Activated CD4-positive, CD25-positive, alpha-beta regulatory T cell treated with anti-CD3 and anti-CD28 coated beads, Interleukin-2, amount 50 U/mL, for 72 hours (primary cell): ENCODE data around the gene ZNRD2.

Source experiments
- DNase-seq: peaks from one replicate; pipeline ENCODE4 v3.0.0; 2021

The ZNRD2 gene

GRCh38 chr11:65589444-65590239, 19.4 kb downstream of the ZNRD2 start:
- no peak for DNase-seq

DNA sequence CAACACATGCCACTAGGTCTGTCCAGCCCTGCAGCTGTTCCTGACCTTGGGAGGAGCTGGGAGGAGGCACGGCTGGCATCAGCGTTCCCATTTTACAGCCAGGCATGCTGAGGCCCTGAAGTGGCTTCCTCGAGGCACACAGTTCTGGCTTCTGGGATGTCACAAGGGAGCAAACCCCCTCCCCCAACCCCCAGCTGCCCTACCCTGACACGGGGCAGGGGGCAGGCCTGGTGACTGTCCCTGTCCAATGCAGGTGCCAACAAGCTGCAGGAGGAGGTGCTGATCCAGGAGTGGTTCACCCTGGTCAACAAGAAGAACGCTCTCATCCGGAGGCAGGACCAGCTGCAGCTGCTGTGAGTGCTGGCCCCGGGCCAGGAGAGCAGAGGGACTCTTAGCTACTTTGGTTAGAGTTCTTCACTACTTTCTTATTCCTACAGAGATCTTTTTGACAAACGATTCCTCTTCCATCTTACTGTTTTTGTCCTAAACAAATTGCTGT, 20.0 kb downstream of the ZNRD2 start:
- no peak for DNase-seq

- DNase-seq = no peak
These were observed 21.9 kb downstream of the ZNRD2 start for GRCh38 chr11:65591939-65592857.

DNA sequence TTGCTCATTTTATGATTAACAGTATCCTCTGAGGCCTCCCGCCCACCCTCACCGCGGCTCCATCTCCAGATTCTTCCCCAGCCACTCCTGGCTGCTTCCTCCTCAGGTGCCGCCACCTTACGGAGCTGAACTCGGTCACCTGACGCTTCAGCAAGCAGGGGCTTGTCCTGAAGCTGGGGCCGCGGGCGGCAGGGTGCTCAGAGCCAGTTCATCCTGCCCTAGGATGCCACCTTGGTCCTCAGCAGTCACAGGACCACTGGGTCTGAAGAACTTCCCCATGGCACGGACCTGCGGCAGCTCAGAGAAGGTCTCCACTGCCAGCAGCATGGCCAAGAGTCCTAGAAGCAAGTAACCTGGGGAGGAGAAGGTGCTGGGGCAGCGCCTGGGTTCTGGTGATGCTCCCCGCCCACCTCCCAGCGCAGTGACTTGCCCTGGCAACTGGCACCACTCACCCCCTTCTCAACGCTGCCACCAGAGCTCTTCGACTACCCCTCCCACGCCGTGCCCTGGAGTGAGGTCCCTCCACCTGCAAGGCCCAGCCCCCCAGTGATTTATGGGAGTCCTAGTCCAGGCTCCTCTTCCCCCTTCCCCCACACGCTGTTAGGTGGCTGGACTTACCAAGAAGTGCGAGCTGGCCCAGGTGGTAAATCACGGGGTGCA, 22.7 kb downstream of the ZNRD2 start:
- DNase-seq = no peak

DNA sequence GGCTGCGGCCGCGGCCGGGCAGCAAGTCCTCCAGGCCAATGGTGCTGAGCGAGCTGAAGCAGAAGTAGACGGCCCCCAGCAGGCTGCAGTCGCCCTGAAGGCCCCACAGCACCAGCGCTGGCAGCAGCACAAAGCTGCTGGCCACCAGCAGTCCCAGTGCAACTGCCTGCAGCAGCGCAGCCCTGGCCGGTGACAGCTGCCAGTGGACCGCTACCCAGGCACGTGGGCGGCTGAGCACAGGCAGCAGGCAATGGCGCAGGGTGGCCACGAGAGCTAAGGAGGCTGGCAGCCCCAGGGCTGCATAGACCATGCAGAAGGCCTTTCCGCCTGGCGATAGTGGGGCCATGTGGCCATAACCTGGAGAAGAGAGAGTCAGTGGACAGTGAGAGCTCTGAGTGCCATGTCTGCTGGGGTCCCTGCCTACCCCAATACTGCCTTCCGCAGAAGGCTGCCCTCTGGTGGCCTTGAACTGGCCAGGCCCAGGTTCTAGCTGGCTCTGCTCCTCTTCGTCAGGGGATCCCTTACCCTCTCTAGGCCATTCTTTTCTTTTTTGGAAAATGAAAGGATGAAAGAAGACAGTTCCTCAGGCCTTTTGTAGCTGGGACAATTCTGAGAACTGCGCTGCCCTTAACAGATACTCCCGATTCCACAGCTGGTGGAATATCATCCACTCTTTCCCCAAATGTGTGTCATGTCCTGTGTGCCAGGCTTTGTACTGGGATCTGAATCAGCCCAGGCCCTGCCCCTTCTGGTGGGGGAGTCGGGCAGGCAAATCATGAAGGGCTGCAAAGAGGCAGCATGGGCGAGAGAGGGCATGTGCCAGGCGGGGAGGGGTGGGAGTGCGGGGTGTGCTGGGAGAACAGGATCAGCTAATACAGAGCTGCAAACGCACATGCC, 23.5 kb downstream of the ZNRD2 start:
- no peak for DNase-seq

- DNase-seq = no peak
These were observed 24.9 kb downstream of the ZNRD2 start for GRCh38 chr11:65595131-65595530.

DNA sequence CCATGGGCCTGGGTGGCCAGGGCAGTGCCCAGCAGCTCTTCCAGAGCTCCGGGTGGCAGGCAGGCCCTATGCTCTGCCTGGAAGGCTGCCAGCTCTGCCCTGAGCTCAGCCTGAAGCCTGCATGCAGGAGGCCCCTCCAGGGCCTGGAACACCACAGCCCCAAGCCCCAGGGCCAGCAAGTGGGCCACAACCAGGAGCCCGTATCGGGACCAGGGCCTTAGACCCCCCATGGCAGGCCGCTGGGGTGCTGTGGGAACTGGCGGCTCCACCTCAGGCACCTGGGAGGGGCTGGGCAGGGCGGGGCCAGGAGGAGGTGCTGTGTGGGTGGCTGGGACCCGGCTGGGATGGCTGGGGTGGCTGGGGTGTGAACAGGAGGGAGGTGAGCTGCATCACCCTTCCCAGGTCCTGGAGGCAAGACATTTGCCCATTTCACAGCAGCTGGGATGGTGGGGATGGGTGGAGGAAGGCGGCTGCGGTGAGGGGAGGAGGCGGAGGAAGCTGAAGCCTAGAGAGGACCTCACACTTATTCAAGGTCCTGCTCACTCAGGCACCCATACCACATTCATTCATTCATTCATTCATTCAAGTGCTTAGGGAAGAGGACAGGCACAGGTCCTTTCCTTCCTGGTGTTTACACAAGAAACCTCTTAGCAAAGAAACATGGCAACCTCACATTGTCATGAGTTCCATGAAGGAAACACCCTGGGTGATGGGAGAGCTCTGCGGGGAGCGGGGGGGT, 25.4 kb downstream of the ZNRD2 start, which contains the start of gene KCNK7:
Gene KCNK7, minus strand, starts transcription at position 258 of the 739 bp plus-strand sequence. Its CDS starts 28 bp downstream, at position 230.
- no peak for DNase-seq

DNA sequence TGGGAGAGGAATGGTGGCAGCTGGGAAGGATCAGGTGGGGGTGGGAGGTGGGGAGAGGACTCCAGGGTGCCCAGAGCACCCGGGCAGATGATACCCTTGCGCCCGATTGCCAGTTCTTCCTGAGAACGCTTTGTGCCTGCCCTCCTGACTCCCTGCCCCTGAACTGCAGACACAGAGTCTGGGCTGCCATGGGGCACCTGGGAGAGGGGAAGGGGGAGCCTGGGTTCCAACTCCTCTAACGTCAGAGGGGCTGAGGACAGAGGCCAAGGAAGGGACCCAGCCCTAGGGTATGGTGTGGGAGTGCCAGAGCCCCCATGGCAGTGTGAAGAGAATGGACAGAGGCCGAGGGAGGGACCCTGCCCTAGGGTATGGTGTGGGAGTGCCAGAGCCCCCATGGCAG, 26.2 kb downstream of the ZNRD2 start:
- DNase-seq = no peak

- no peak for DNase-seq
These were observed 28.0 kb downstream of the ZNRD2 start for GRCh38 chr11:65598258-65598699.

GRCh38 chr11:65599216-65599954, 29.1 kb downstream of the ZNRD2 start:
- DNase-seq = no peak

- DNase-seq = no peak
These were observed 29.6 kb downstream of the ZNRD2 start for GRCh38 chr11:65599955-65600246.

DNA sequence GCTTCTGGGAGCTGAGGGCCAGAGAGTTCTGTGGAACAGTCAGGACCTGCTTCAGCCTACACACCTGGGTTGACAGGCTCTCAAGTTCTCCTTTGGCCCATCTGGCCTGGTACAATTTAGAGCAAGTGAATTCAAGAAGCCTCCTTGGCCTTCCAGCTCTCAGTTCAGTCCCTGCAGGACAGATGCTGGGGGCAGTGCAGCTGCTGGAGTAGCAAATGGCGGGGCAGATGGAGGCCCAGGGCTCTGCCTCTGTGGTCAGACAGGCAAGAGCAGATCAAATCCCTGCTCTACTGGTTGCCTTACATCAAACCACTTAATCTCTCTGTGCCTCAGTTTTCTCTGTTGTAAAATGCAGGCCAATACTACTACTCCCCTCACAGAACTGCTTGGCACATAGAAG, 34.0 kb downstream of the ZNRD2 start:
- no peak for DNase-seq

GRCh38 chr11:65606876-65607613, 36.8 kb downstream of the ZNRD2 start:
- DNase-seq = no peak

DNA sequence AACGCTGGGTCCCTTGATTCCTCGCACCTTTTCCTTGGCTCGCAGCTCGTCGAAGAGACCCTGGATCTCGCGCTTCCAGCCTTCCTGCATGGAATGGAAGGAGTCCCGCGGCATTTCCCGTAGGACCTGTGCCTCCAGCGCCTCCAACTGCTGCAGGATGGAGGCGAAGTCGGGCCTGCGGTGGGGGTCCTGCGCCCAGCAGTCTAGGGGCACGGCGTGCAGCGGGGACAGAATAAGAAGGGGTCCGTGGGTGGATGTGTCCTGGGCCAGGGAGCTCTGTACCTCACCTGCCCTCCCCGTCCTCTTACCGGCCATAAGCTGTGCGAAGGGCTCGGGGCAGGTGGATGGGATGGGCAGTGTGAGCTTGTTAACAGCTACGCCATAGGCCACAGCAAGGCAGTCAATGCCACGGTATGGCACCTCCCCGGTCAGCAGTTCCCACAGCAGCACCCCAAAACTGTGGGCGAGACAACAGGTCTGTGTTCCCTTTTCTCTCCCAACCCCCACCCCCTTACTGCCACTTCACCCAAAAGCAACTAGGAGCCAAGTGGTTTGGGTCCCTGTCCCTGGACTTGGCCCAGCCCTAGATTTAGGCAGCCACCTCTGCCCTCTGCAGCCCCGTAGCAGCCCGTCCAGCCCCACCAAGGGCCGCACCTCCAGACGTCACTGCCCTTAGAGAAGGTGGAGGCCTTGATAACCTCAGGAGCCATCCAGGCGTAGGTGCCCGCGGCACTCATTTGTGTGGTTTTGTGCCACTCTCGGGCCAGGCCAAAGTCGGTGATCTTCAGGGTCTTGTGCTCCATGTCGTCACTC, 37.5 kb downstream of the ZNRD2 start:
- DNase-seq = no peak

DNA sequence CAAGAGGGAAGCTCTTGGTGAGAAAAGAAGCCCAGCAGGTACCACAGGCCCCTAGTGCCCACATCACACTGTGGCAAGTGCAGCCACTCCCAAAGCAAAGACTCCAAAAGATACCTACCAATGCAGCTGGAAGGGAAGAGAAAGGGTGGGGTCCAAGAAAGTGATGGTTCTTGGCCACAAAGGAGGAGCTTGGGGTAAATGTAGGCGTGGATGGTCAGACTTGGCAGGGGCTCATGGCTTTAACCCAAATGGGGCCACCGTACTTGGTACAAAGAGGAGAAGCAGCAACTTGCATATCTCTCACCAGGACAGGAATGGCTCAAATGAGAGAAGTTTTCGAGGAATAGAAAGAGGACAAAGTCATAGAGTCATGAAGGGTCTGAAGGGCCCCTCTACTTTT, 39.0 kb downstream of the ZNRD2 start:
- DNase-seq = no peak

DNA sequence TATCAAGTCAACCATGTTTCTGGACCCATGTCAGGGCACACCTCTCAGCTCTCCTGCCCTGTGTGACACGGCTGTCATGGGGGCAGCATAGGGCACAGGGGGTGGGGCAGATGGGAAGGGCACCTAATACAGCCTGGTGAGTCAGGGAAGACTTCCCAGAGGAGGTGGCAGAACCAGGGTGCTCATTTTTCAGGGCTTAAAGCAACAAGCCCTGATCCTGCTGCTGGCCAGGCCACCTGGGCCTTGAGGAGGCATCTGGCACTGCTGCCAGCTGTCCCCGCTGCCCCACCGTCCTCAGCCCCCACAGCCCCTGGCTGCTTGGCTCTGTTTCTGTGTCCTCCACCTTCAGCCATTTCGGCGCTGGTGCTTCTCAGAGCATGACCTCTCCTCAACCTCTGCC, 39.4 kb downstream of the ZNRD2 start:
- no peak for DNase-seq

DNA sequence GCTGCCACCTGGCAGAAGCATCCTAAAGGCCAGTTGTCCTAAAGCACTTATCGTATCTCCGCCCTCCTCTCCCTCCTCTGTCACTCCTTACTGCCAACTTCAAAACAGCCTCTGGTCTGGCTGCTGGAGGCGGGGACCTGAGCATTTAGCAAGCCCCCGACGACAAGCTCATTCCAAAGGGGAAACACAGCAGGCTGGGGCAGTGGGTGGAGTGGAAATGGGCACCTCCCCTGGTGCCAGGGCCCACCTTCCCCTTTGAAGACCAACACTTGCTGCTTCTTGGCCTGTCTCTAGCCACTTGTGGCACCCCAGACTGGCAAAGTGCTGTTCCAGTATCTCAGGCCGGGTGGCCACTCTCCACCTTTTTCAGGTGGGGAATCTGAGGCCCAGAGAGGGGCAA, 40.1 kb downstream of the ZNRD2 start:
- no peak for DNase-seq

- DNase-seq = no peak
These were observed 40.9 kb downstream of the ZNRD2 start for GRCh38 chr11:65611028-65611757.
